ENCODE measurements around the gene ZC2HC1C. TPM values are rescaled to one million over a fixed set of nuclear protein-coding genes. Genes with fewer than 3 reads are reported as not detected.

The ZC2HC1C gene
- polyA plus RNA-seq, 1 donor (not counting 4 experiments of a cell fraction or from before 2014, with no cell fraction given): 0.68 TPM

- Histone ChIP-seq H3K4me1 (ENCODE audit: control insufficient read depth, extremely low read depth, insufficient read depth, low read length) (peaks cover 26% of the 10 kb centered on the region), H3K9me1 (ENCODE audit: control insufficient read depth, extremely low read depth, insufficient read depth, low read length) (no peaks in the 10 kb centered on the region), H3K27ac (ENCODE audit: control insufficient read depth, insufficient read depth, low read length) (no peak overlapping the region), H2AFZ (ENCODE audit: control insufficient read depth, low read length) (no peak overlapping the region), H3K36me3 (ENCODE audit: control insufficient read depth in 2 of 2, extremely low read depth in 1 of 2, insufficient read depth in 2 of 2, low read length in 2 of 2) (peaks cover 3 to 12% of the 10 kb centered on the region in 2 experiments), H3K9ac (ENCODE audit: control insufficient read depth, extremely low read depth, insufficient read depth, low read length) (no peak overlapping the region), H3K9me3 (ENCODE audit: control insufficient read depth, low read depth, low read length) (no peaks in the 10 kb centered on the region), H4K20me1 (ENCODE audit: control insufficient read depth, extremely low read depth, insufficient read depth, low read length) (no peaks in the 10 kb centered on the region), H3K27me3 (ENCODE audit: control insufficient read depth, extremely low read depth, insufficient read depth, low read length) (no peaks in the 10 kb centered on the region), H3K4me2 (ENCODE audit: control insufficient read depth, extremely low read depth, insufficient read depth, low read depth, low read length) (no peak overlapping the region), H3K79me2 (ENCODE audit: control insufficient read depth, insufficient read depth, low read length) (peaks cover 3% of the 10 kb centered on the region), H3K4me3 (ENCODE audit: control insufficient read depth in 2 of 3, extremely low read depth in 1 of 3, insufficient read depth in 2 of 3, low read depth in 1 of 3, low read length in 3 of 3) (no peak overlapping the region)
- DNase-seq (ENCODE audit: low read depth, low spot score) (no peak), FAIRE-seq (no peak)
- dilution Hi-C loops (cut with MboI; ENCODE audit: extremely low pct_ligation_motif_present, low sequenced_read_pairs): no loop called here
- TF ChIP-seq CTCF (optimal IDR thresholded peaks at IDR 0.05 in 1 of 3, IDR thresholded peaks at IDR 0.05 in 1 of 3, conservative IDR thresholded peaks at IDR 0.05 in 1 of 3; ENCODE audit: extremely low read depth in 1 of 3, insufficient read depth in 2 of 3, low read length in 3 of 3) (no peak), EZH2 (IDR thresholded peaks at IDR 0.05; ENCODE audit: low read length) (no peak)
These were observed 23.2 kb upstream of the ZC2HC1C start for GRCh38 chr14:75046275-75046674.

GRCh38 chr14:75046899-75047298 is 22.5 kb upstream of the ZC2HC1C start:
- dilution Hi-C loops (cut with MboI; ENCODE audit: extremely low pct_ligation_motif_present, low sequenced_read_pairs): no loop called here
- Histone ChIP-seq H3K9ac (ENCODE audit: control insufficient read depth, extremely low read depth, insufficient read depth, low read length) (no peak overlapping the region), H4K20me1 (ENCODE audit: control insufficient read depth, extremely low read depth, insufficient read depth, low read length) (no peaks in the 10 kb centered on the region), H3K4me1 (ENCODE audit: control insufficient read depth, extremely low read depth, insufficient read depth, low read length) (peaks cover 24% of the 10 kb centered on the region), H3K79me2 (ENCODE audit: control insufficient read depth, insufficient read depth, low read length) (peaks cover 3% of the 10 kb centered on the region), H3K4me2 (ENCODE audit: control insufficient read depth, extremely low read depth, insufficient read depth, low read depth, low read length) (no peak overlapping the region), H3K27ac (ENCODE audit: control insufficient read depth, insufficient read depth, low read length) (no peak overlapping the region), H2AFZ (ENCODE audit: control insufficient read depth, low read length) (no peak overlapping the region), H3K9me1 (ENCODE audit: control insufficient read depth, extremely low read depth, insufficient read depth, low read length) (no peaks in the 10 kb centered on the region), H3K4me3 (ENCODE audit: control insufficient read depth in 2 of 3, extremely low read depth in 1 of 3, insufficient read depth in 2 of 3, low read depth in 1 of 3, low read length in 3 of 3) (no peak overlapping the region), H3K9me3 (ENCODE audit: control insufficient read depth, low read depth, low read length) (no peaks in the 10 kb centered on the region), H3K27me3 (ENCODE audit: control insufficient read depth, extremely low read depth, insufficient read depth, low read length) (no peaks in the 10 kb centered on the region), H3K36me3 (ENCODE audit: control insufficient read depth in 2 of 2, extremely low read depth in 1 of 2, insufficient read depth in 2 of 2, low read length in 2 of 2) (peaks cover 3 to 12% of the 10 kb centered on the region in 2 experiments)
- DNase-seq (ENCODE audit: low read depth, low spot score) (no peak), FAIRE-seq (no peak)
- TF ChIP-seq EZH2 (IDR thresholded peaks at IDR 0.05; ENCODE audit: low read length) (no peak), CTCF (optimal IDR thresholded peaks at IDR 0.05 in 1 of 3, IDR thresholded peaks at IDR 0.05 in 1 of 3, conservative IDR thresholded peaks at IDR 0.05 in 1 of 3; ENCODE audit: extremely low read depth in 1 of 3, insufficient read depth in 2 of 3, low read length in 3 of 3) (no peak)
